HG03432 (cell line): ENCODE measurements around the gene LENG9.
"Not testable (repeated sequence)": the region's sequence is repeated elsewhere in the genome, so short reads cannot be mapped to it uniquely, and the experiment has no call there.

Experiments
- ATAC-seq: cut with Tn5 transposase; IDR thresholded peaks from one replicate; pipeline ENCODE4 v1.9.1; 2021; ENCODE audit warnings: mild to moderate bottlenecking, moderate library complexity; ENCODE audit not compliant: unreplicated experiment

Gene LENG9

GRCh38 chr19:54460230-54461005 is 3.2 kb downstream of the LENG9 start:
- no peak for ATAC-seq

GRCh38 chr19:54459282-54460229 is 4.0 kb downstream of the LENG9 start:
- ATAC-seq: no peak

- ATAC-seq: no peak
Observed at GRCh38 chr19:54458648-54459281, 4.8 kb downstream of the LENG9 start.

- ATAC-seq: no peak
Observed at GRCh38 chr19:54457773-54458647, 5.6 kb downstream of the LENG9 start.

- no peak for ATAC-seq
Observed at GRCh38 chr19:54456423-54457373, 6.9 kb downstream of the LENG9 start.

GRCh38 chr19:54455786-54456422 is 7.7 kb downstream of the LENG9 start:
- no peak for ATAC-seq

- ATAC-seq: no peak
Observed at GRCh38 chr19:54454781-54455675, 8.6 kb downstream of the LENG9 start.

- ATAC-seq: no peak
Observed at GRCh38 chr19:54453921-54454780, 9.4 kb downstream of the LENG9 start.

- ATAC-seq: no peak
Observed at GRCh38 chr19:54452626-54453025, 11.0 kb downstream of the LENG9 start.

- ATAC-seq: no peak
Observed at GRCh38 chr19:54451997-54452396, 11.6 kb downstream of the LENG9 start.

- no peak for ATAC-seq
Observed at GRCh38 chr19:54451331-54451871, 12.2 kb downstream of the LENG9 start.

- ATAC-seq: peak; percentile 14
Observed at GRCh38 chr19:54449701-54450069, 13.9 kb downstream of the LENG9 start.

GRCh38 chr19:54448774-54449700 is 14.5 kb downstream of the LENG9 start, which contains the start of gene LENG8:
Gene LENG8 (plus strand): TSS chr19:54449199. CDS start chr19:54451345, 2,146 bp downstream.
- ATAC-seq: peak; percentile 88

GRCh38 chr19:54448040-54448773 is 15.4 kb downstream of the LENG9 start:
- ATAC-seq: peak; percentile 12

- ATAC-seq: not testable (repeated sequence)
Observed at GRCh38 chr19:54446349-54446748, 17.2 kb downstream of the LENG9 start.
